GM12891 (cell line): ENCODE data around the gene CDKN2D.
"Not testable (repeated sequence)": the region's sequence is repeated elsewhere in the genome, so short reads cannot be mapped to it uniquely, and the experiment has no call there.

Experiments
- DNase-seq: peaks from one replicate; pipeline ENCODE4 v3.0.0; 2011; ENCODE audit warnings: low spot score; ENCODE audit not compliant: insufficient read length
- FAIRE-seq: peaks from 2 replicates; lab custom pipeline; 2011; peaks lifted over from hg19 to GRCh38; lab: Jason Lieb, UNC
- PAX5 ChIP-seq: IDR thresholded peaks from 2 replicates; pipeline ENCODE4 v1.6.1; 2011; ENCODE audit warnings: low read length, moderate library complexity, mild to moderate bottlenecking; ENCODE audit not compliant: insufficient read depth, severe bottlenecking
- POLR2A ChIP-seq: IDR thresholded peaks from 2 replicates; pipeline ENCODE4 v1.6.1; 2011; ENCODE audit warnings: low read depth, low read length, control low read depth
- POLR2AphosphoS5 ChIP-seq: IDR thresholded peaks from 2 replicates; pipeline ENCODE4 v1.6.1; 2011; ENCODE audit warnings: low read depth, low read length, control low read depth
- POU2F2 ChIP-seq: IDR thresholded peaks from 2 replicates; pipeline ENCODE4 v1.6.1; 2011; ENCODE audit warnings: low read depth, mild to moderate bottlenecking, control low read depth, low read length, moderate library complexity
- SPI1 ChIP-seq: IDR thresholded peaks from 2 replicates; pipeline ENCODE4 v1.6.1; 2011; ENCODE audit warnings: low read depth, low read length, control low read depth
- TAF1 ChIP-seq: IDR thresholded peaks from 2 replicates; pipeline ENCODE4 v1.6.1; 2011; ENCODE audit warnings: low read depth, low read length, control low read depth

The CDKN2D gene

DNA sequence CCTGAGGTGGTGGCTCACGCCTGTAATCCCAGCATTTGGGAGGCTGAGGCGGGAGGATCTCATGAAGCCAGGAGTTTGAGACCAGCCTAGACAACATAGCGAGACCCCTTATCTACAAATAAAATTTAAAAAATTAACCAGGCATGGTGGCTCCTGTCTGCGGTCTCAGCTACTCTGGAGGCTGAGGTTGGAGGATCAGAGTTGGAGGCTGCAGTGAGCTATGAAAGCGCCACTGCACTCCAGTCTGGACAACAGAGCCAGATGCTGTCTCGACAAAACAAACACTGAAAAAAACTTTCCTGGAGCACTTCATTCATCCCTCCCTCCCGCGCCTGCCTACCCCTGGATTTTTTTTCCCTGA lies 25.7 kb downstream of the CDKN2D start:
- DNase-seq, result no peak
- TF ChIP-seq POU2F2 (no peak), POLR2AphosphoS5 (no peak), POLR2A (no peak), TAF1 (no peak), SPI1 (no peak), PAX5 (no peak)
- FAIRE-seq, result no peak

DNA sequence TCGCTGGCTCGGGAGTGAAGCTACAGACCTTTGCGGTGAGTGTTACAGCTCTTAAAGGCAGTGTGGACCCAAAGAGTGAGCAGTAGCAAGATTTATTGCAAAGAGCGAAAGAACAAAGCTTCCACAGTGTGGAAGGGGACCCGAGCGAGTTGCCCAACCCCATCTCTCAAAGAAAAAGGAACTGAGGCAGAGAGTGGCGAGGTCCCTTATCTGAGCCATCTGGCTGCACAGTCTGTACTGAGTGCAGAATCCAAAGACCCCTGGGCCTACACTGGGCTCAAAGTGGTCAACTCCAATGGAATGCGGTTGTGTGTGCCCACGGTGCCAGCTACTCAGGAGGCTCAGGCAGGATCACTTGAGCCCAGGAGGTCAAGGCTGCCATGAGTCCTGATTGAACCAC lies 29.8 kb downstream of the CDKN2D start:
- not testable (repeated sequence) for DNase-seq, FAIRE-seq

GRCh38 chr19:10538204-10538983 lies 30.4 kb downstream of the CDKN2D start:
- TF ChIP-seq TAF1 (no peak), POU2F2 (no peak), POLR2A (no peak), PAX5 (no peak), SPI1 (no peak), POLR2AphosphoS5 (no peak)
- no peak for DNase-seq
- FAIRE-seq, result no peak

DNA sequence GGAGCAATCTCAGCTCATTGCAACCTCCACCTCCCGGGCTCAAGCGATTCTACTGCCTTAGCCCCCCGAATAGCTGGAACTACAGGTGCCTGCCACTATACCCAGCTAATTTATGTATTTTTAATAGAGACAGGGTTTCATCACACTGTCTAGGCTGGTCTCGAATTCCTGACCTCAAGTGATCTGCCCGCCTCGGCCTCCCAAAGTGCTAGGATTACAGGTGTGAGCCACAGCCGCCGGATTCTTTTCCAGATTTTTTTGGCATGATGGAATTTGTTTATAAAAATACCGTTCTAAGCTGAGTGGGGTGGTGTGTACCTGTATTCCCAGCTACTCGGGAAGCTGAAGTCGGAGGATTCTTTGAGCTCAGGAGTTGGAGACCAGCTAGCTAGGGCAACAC lies 31.1 kb downstream of the CDKN2D start:
- TF ChIP-seq POLR2AphosphoS5, result no peak
- TF ChIP-seq SPI1, result no peak
- TF ChIP-seq TAF1, result no peak
- TF ChIP-seq POU2F2, result no peak
- TF ChIP-seq POLR2A, result no peak
- no peak for TF ChIP-seq PAX5
- DNase-seq, result no peak
- FAIRE-seq, result no peak

DNA sequence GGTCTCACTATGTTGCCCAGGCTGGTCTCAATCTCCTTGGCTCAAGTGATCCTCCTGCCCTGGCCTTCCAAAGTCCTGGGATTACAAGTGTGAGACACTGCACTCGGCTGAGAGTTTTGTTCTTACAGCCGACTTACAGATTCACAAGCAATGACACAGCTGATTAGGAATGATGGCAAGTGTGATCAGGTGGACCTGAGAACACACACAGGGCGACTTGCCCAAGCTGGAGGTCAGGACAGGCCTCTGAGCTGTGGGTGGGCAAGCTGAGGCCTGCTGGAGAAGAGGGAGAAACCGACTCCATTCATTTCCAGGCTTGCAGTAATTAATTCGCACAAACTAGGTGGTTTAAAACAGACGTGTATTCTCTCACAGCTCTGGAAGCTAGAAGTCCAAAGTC lies 33.2 kb downstream of the CDKN2D start:
- TF ChIP-seq POU2F2, result no peak
- no peak for DNase-seq
- FAIRE-seq, result no peak

DNA sequence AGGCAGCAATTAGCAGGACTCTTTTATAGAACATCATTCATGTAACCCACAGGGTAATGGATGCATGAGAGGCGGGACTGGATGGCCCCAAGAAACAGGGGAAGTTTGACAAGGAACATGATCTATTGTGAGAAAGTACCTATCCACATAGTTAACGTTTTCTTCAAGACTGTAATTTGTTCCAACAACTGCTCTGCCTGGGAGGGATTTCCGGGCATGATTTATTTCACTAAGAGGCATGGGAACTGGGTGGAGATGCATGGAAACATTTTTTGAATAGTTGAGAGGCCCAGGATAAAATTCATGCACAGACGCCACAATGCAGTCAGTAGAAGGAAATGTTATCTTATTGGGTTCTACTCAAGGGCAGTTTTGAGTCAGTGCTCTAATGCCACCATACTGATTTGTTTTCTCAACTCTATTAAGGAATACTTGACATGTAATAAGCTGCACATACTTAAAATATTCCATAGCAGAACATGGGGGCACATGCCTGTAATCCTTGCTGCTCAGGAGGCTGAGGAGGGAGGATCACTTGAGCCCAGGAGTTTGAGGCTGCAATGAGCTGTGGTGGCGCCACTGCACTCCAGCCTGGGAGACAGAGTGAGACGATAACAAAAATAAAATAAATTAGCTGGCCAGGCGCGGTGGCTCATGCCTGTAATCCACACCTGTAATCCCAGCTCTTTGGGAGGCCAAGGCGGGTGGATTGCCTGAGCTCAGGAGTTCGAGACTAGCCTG lies 35.0 kb downstream of the CDKN2D start:
- FAIRE-seq (no peak), DNase-seq (no peak)
- no peak for TF ChIP-seq POLR2AphosphoS5
- TF ChIP-seq TAF1, result no peak
- no peak for TF ChIP-seq POU2F2
- no peak for TF ChIP-seq POLR2A
- TF ChIP-seq SPI1, result no peak
- no peak for TF ChIP-seq PAX5

DNA sequence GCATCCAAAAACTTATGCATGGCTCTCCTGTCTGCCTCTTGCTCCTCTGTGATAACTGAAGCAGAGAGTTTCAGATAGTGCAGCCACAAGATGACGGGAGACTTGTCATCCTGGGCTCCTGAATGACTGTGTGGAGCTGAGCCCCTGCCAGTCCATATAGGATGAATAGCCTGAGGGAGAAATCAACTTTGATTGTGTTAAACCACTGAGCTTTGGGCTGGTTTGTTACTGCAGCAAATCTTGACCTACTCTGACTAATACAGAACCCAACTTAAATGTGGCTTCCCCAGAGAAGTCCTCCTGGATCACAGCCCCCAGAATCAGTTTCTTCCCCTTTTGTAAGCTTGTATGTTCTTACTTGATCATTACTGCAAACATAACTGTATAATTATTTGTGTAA lies 36.3 kb downstream of the CDKN2D start:
- DNase-seq (no peak), FAIRE-seq (no peak)
- TF ChIP-seq PAX5 (no peak), POLR2AphosphoS5 (no peak), POU2F2 (no peak), SPI1 (no peak), POLR2A (no peak)

GRCh38 chr19:10526887-10527286 lies 41.9 kb downstream of the CDKN2D start:
- not testable (repeated sequence) for DNase-seq, FAIRE-seq

- FAIRE-seq, result no peak
- DNase-seq, result no peak
- TF ChIP-seq POLR2A (no peak), PAX5 (no peak), TAF1 (no peak), POLR2AphosphoS5 (no peak), POU2F2 (no peak), SPI1 (no peak)
Measured at GRCh38 chr19:10525636-10526035, 43.1 kb downstream of the CDKN2D start.

GRCh38 chr19:10523135-10523636 lies 45.6 kb downstream of the CDKN2D start:
- FAIRE-seq (no peak), DNase-seq (no peak)
- TF ChIP-seq POU2F2 (no peak), SPI1 (no peak), POLR2AphosphoS5 (no peak), TAF1 (no peak), POLR2A (no peak), PAX5 (no peak)
